Hematopoietic multipotent progenitor cell treated with erythropoietin and hydrocortisone succinate and interleukin-3 and kit ligand, for 8 days (in vitro differentiated cells): ENCODE measurements around the gene CD164L2.

Experiments used
- DNase-seq: peaks from one replicate; pipeline ENCODE4 v3.0.0-alpha.2; 2015

CD164L2 gene

GRCh38 chr1:27361044-27361402 is 22.1 kb downstream of the CD164L2 start:
- no peak for DNase-seq

GRCh38 chr1:27360159-27361043 is 22.7 kb downstream of the CD164L2 start:
- DNase-seq = no peak

GRCh38 chr1:27359822-27360158 is 23.3 kb downstream of the CD164L2 start:
- no peak for DNase-seq

- DNase-seq = no peak
Observed at GRCh38 chr1:27358928-27359313, 24.2 kb downstream of the CD164L2 start.

GRCh38 chr1:27358038-27358927 is 24.9 kb downstream of the CD164L2 start:
- DNase-seq = no peak

- peak; percentile 68 for DNase-seq
Observed at GRCh38 chr1:27357281-27358037, 25.7 kb downstream of the CD164L2 start.

- peak; percentile 64 for DNase-seq
Observed at GRCh38 chr1:27356619-27357280, 26.4 kb downstream of the CD164L2 start.

- DNase-seq = no peak
Observed at GRCh38 chr1:27356277-27356618, 26.9 kb downstream of the CD164L2 start.

GRCh38 chr1:27355683-27356082 is 27.4 kb downstream of the CD164L2 start:
- DNase-seq = no peak

- DNase-seq = no peak
Observed at GRCh38 chr1:27353629-27354028, 29.5 kb downstream of the CD164L2 start.

GRCh38 chr1:27353166-27353565 is 30.0 kb downstream of the CD164L2 start:
- no peak for DNase-seq

GRCh38 chr1:27351541-27352107 is 31.5 kb downstream of the CD164L2 start:
- no peak for DNase-seq

- no peak for DNase-seq
Observed at GRCh38 chr1:27350663-27351540, 32.2 kb downstream of the CD164L2 start.

GRCh38 chr1:27349784-27350662 is 33.1 kb downstream of the CD164L2 start:
- DNase-seq = no peak

GRCh38 chr1:27348861-27349783 is 34.0 kb downstream of the CD164L2 start:
- no peak for DNase-seq

GRCh38 chr1:27346991-27347624 is 36.0 kb downstream of the CD164L2 start:
- DNase-seq = no peak

- no peak for DNase-seq
Observed at GRCh38 chr1:27346357-27346756, 36.8 kb downstream of the CD164L2 start.

- no peak for DNase-seq
Observed at GRCh38 chr1:27345272-27345671, 37.9 kb downstream of the CD164L2 start.

GRCh38 chr1:27343639-27344025 is 39.5 kb downstream of the CD164L2 start:
- DNase-seq = no peak
